ENCODE measurements around the gene BCL2.

- TF ChIP-seq POLR2A (IDR thresholded peaks at IDR 0.05), result no peak
- no peak for TF ChIP-seq CTCF (IDR thresholded peaks at IDR 0.05)
These were observed 102.9 kb downstream of the BCL2 start for GRCh38 chr18:63216516-63217311.

All from Peyer's patch (tissue), 4 donors.